ELR (cell line): Measurements from ENCODE around the gene MGRN1.
"Not testable (repeated sequence)": the region's sequence is repeated elsewhere in the genome, so short reads cannot be mapped to it uniquely, and the experiment has no call there.

Experiments used
- DNase-seq: peaks from one replicate; pipeline ENCODE4 v3.0.0-alpha.2; 2015; ENCODE audit warnings: low read depth

Gene MGRN1

DNA sequence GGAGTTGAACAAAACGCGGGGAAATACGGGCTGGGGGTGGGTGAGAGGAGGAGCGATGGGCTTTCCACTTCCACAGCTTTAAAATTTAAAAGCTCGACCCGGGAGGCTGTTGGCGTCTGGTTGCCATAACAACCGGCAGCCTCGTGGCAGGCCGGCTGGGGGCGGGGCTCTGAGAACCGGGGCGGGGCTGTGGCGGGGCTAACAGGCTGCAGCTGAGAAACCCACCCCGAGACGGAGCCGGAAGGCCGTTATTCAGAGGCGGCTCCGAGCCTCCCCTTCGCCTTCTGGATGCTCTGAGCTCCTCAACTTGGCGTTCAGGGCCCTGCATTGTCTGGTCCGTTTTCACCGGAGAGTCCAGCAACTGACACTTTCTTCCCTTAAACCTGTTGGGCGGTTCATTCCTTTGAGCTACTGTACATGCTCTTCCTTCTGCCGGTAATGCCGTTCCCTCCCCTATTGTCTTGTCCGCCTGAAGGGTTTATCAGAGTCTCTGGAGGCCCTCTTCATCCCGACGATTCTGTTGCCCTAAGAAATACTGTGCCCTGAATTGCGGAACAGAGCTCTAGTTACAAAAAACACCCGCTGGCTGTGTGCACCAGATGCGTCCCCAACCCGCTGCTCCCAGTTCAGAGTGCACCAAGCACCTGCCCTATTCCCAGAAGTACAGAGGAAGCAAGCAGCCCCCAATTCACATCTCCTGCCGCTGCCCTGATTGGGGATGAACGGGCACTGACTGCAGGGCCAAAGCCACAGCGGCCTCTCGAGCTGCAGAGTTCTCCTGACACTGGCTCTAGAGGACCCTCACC lies 110.3 kb downstream of the MGRN1 start:
- peak; percentile 85 for DNase-seq

DNA sequence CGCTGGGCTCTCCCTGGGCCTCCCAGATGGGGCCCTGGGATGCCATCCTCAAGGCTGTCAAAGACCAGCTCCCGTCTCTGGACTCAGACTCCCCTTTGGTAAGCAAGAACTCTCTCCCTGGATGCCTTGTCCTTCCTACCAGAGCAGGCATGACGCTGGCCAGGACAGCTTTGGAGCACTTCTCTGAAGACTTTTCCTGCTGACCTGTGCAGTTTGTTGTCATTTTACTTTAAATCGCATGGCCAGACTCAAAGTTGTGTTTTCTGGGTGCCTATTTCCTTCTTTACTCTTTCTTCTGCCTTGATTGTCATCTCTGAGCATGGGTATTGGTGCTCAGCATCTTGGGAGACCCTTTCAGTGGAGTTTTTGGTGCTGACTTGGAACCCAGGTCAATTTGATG lies 111.9 kb downstream of the MGRN1 start:
- DNase-seq: no peak

DNA sequence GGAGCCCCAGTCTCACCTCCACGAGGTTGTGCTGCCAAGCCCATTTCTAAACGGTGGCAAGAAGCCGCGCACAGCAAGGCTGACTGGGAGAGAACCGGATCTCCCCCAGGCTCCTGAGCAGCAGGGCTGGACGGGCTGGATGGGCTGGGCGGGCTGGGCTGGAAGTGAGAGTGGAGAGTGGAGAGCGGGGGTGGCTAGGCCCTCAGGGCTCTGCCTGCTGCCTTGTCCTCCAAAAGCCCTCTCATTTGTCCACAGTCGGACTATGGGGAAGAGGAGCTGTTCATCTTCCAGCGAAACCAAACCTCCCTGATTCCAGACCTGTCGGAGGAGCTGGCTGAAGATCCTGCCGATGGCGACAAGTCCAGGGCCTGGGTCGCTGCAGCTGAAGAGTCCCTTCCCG lies 112.9 kb downstream of the MGRN1 start:
- no peak for DNase-seq

DNA sequence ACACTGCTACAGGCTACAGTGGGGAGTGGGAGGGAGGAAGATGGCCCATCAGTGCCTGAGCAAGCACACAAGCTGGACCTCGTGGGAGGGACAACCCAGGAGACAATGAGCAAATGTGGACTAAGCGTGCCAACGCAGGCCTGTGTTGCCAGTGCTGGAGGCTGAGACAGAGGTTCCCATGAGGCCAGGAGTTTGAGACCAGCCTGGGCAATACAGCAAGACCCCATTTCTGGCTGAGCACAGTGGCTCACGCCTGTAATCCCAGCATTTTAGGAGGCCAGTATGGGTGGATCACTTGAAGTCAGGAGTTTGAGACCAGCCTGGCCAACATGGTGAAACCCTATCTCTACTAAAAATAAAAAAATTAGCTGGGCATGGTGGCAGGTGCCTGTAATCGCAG lies 113.7 kb downstream of the MGRN1 start:
- DNase-seq: not testable (repeated sequence)
